Skeletal muscle satellite cell (primary cell): ENCODE measurements around the gene MEAF6.
A peak's percentile ranks its signal among the peaks of the same experiment; 100 is the strongest.
"Not testable (repeated sequence)": the region's sequence is repeated elsewhere in the genome, so short reads cannot be mapped to it uniquely, and the experiment has no call there.

Source experiments
- H3K27me3 ChIP-seq: 2 replicates; pipeline ENCODE4 v1.7.0; 2013; ENCODE audit warnings: low read length; ENCODE audit not compliant: control insufficient read depth, insufficient read depth
- H3K36me3 ChIP-seq: 2 replicates; pipeline ENCODE4 v1.7.0; 2013; ENCODE audit warnings: mild to moderate bottlenecking, control low read depth, low read length; ENCODE audit not compliant: insufficient read depth
- H3K4me1 ChIP-seq: 2 replicates; pipeline ENCODE4 v1.7.0; 2013; ENCODE audit warnings: low read length; ENCODE audit not compliant: control insufficient read depth, insufficient read depth
- H3K4me2 ChIP-seq: 2 replicates; pipeline ENCODE4 v1.7.0; 2013; ENCODE audit warnings: mild to moderate bottlenecking, low read length
- H3K4me3 ChIP-seq: 2 replicates; pipeline ENCODE4 v1.7.0; 2013; ENCODE audit warnings: low read length
- H3K9ac ChIP-seq: 2 replicates; pipeline ENCODE4 v1.7.0; 2013; ENCODE audit warnings: mild to moderate bottlenecking, low read depth, low read length, moderate library complexity
- H3K9me3 ChIP-seq: replicated peaks from 2 replicates; pipeline ENCODE4 v1.7.0; 2013; ENCODE audit warnings: mild to moderate bottlenecking, control low read depth, low read length

Gene MEAF6

GRCh38 chr1:37518929-37519328 lies 4.4 kb upstream of the MEAF6 start:
- H3K36me3 ChIP-seq, H3K9me3 ChIP-seq, H3K4me1 ChIP-seq, H3K4me3 ChIP-seq, H3K27me3 ChIP-seq, H3K9ac ChIP-seq: not testable (repeated sequence)
- peak overlapping the region; percentile 56 for H3K4me2 ChIP-seq

- H3K4me3 ChIP-seq, H3K4me2 ChIP-seq, H3K27me3 ChIP-seq, H3K9ac ChIP-seq, H3K36me3 ChIP-seq, H3K9me3 ChIP-seq: not testable (repeated sequence)
- peaks cover 12% of the 10 kb centered on the region for H3K4me1 ChIP-seq
Observed at GRCh38 chr1:37518241-37518640, 3.7 kb upstream of the MEAF6 start.

GRCh38 chr1:37517569-37517968 lies 3.0 kb upstream of the MEAF6 start:
- peaks cover 15% of the 10 kb centered on the region for H3K4me1 ChIP-seq
- H3K4me2 ChIP-seq, result no peak overlapping the region
- no peaks in the 10 kb centered on the region for H3K9me3 ChIP-seq
- H3K36me3 ChIP-seq, result peaks cover 3% of the 10 kb centered on the region
- no peaks in the 10 kb centered on the region for H3K27me3 ChIP-seq
- H3K9ac ChIP-seq, result no peak overlapping the region
- H3K4me3 ChIP-seq, result no peak overlapping the region

GRCh38 chr1:37515185-37516034 lies 844 bp upstream of the MEAF6 start:
- Histone ChIP-seq H3K9ac (peak overlapping the region; percentile 87), H3K4me2 (peak overlapping the region; percentile 94), H3K9me3 (no peaks in the 10 kb centered on the region), H3K4me1 (peaks cover 15% of the 10 kb centered on the region), H3K27me3 (no peaks in the 10 kb centered on the region), H3K36me3 (peaks cover 17% of the 10 kb centered on the region), H3K4me3 (peak overlapping the region; percentile 82)

- Histone ChIP-seq H3K9me3 (no peaks in the 10 kb centered on the region), H3K4me1 (peaks cover 15% of the 10 kb centered on the region), H3K27me3 (no peaks in the 10 kb centered on the region), H3K36me3 (peaks cover 21% of the 10 kb centered on the region), H3K4me2 (peak overlapping the region; percentile 94), H3K4me3 (peak overlapping the region; percentile 82), H3K9ac (peak overlapping the region; percentile 87)
Observed at GRCh38 chr1:37513795-37514349, 694 bp downstream of the MEAF6 start.

GRCh38 chr1:37509181-37509580 lies 5.4 kb downstream of the MEAF6 start:
- Histone ChIP-seq H3K4me2 (no peak overlapping the region), H3K9me3 (no peaks in the 10 kb centered on the region), H3K4me1 (peaks cover 7% of the 10 kb centered on the region), H3K4me3 (no peak overlapping the region), H3K27me3 (no peaks in the 10 kb centered on the region), H3K36me3 (peaks cover 48% of the 10 kb centered on the region), H3K9ac (no peak overlapping the region)

- Histone ChIP-seq H3K4me2 (no peak overlapping the region), H3K4me1 (no peaks in the 10 kb centered on the region), H3K27me3 (no peaks in the 10 kb centered on the region), H3K9me3 (no peaks in the 10 kb centered on the region), H3K9ac (no peak overlapping the region), H3K36me3 (peaks cover 54% of the 10 kb centered on the region), H3K4me3 (no peak overlapping the region)
Observed at GRCh38 chr1:37506740-37507139, 7.8 kb downstream of the MEAF6 start.

- H3K27me3 ChIP-seq, H3K9me3 ChIP-seq, H3K9ac ChIP-seq, H3K4me2 ChIP-seq, H3K4me3 ChIP-seq: not testable (repeated sequence)
- Histone ChIP-seq H3K36me3 (peaks cover 54% of the 10 kb centered on the region), H3K4me1 (peaks cover 21% of the 10 kb centered on the region)
Observed at GRCh38 chr1:37502791-37503190, 11.8 kb downstream of the MEAF6 start.

GRCh38 chr1:37502104-37502503 lies 12.5 kb downstream of the MEAF6 start:
- no peak overlapping the region for H3K4me2 ChIP-seq
- no peak overlapping the region for H3K9ac ChIP-seq
- H3K36me3 ChIP-seq, result peaks cover 48% of the 10 kb centered on the region
- H3K4me1 ChIP-seq, result peaks cover 22% of the 10 kb centered on the region
- no peak overlapping the region for H3K4me3 ChIP-seq
- H3K9me3 ChIP-seq, result no peaks in the 10 kb centered on the region
- no peaks in the 10 kb centered on the region for H3K27me3 ChIP-seq

- H3K4me3 ChIP-seq, result no peak overlapping the region
- no peaks in the 10 kb centered on the region for H3K27me3 ChIP-seq
- H3K4me1 ChIP-seq, result peaks cover 22% of the 10 kb centered on the region
- no peaks in the 10 kb centered on the region for H3K9me3 ChIP-seq
- no peak overlapping the region for H3K9ac ChIP-seq
- no peak overlapping the region for H3K4me2 ChIP-seq
- H3K36me3 ChIP-seq, result peaks cover 45% of the 10 kb centered on the region
Observed at GRCh38 chr1:37501661-37502060, 12.9 kb downstream of the MEAF6 start.

GRCh38 chr1:37498872-37499617 lies 15.5 kb downstream of the MEAF6 start:
- Histone ChIP-seq H3K4me2 (peak overlapping the region; percentile 59), H3K9ac (peak overlapping the region; percentile 56), H3K36me3 (peaks cover 42% of the 10 kb centered on the region), H3K4me1 (peaks cover 28% of the 10 kb centered on the region), H3K9me3 (no peaks in the 10 kb centered on the region), H3K4me3 (peak overlapping the region; percentile 8), H3K27me3 (no peaks in the 10 kb centered on the region)
